Activated T-cell treated with anti-CD3 and anti-CD28 coated beads, Interleukin-2, amount 50 U/mL, for 72 hours (primary cell): ENCODE measurements around the gene OR5AS1. TPM values are rescaled to one million over a fixed set of nuclear protein-coding genes. Genes with fewer than 3 reads are reported as not detected.

Experiments used
- total RNA-seq, 2 donors: library from RNA; stranded (reverse); gene quantifications; one replicate each; pipeline ENCODE4 v1.2.3, GENCODE V29; 2022

The OR5AS1 gene
- total RNA-seq, 2 donors from 2014 or later = not detected

Other genes starting within 250 kb of the OR5AS1 start
- not detected for gene OR5D14, start 232.1 kb upstream of the OR5AS1 start, total RNA-seq
- gene OR5L1, start 216.3 kb upstream of the OR5AS1 start, total RNA-seq = not detected
- not detected for gene OR5D18, start 208.0 kb upstream of the OR5AS1 start, total RNA-seq
- not detected for gene OR5L2, start 200.4 kb upstream of the OR5AS1 start, total RNA-seq
- not detected for gene OR5D16, start 188.9 kb upstream of the OR5AS1 start, total RNA-seq
- not detected for gene TRIM51, start 144.4 kb upstream of the OR5AS1 start, total RNA-seq
- gene OR5W2, start 113.1 kb upstream of the OR5AS1 start, total RNA-seq = not detected
- gene OR5I1, start 91.3 kb upstream of the OR5AS1 start, total RNA-seq = not detected
- not detected for gene OR10AG1, start 57.7 kb upstream of the OR5AS1 start, total RNA-seq
- not detected for gene OR5F1, start 33.0 kb upstream of the OR5AS1 start, total RNA-seq
- gene OR8I2, start 65.7 kb downstream of the OR5AS1 start, total RNA-seq = not detected
- gene OR8H2, start 76.0 kb downstream of the OR5AS1 start, total RNA-seq = not detected
- not detected for gene OR8H3, start 94.7 kb downstream of the OR5AS1 start, total RNA-seq
- gene OR8J3, start 112.5 kb downstream of the OR5AS1 start, total RNA-seq = not detected
- gene OR8K5, start 132.7 kb downstream of the OR5AS1 start, total RNA-seq = not detected
- not detected for gene OR5J2, start 149.0 kb downstream of the OR5AS1 start, total RNA-seq
- not detected for gene OR5T2, start 206.6 kb downstream of the OR5AS1 start, total RNA-seq
- not detected for gene OR5T3, start 224.6 kb downstream of the OR5AS1 start, total RNA-seq
- not detected for gene OR5T1, start 246.5 kb downstream of the OR5AS1 start, total RNA-seq